K562 (cell line): ENCODE measurements around the gene NUP188. TPM values are rescaled to one million over a fixed set of nuclear protein-coding genes. Genes with fewer than 3 reads are reported as not detected.

Experiments
- ATF7 ChIP-seq: fragments of 450-650 bp; IDR thresholded peaks from 2 replicates; pipeline ENCODE4 v1.7.1; 2014; ENCODE audit warnings: mild to moderate bottlenecking, moderate library complexity
- EWSR1 ChIP-seq: fragments of 450-650 bp; IDR thresholded peaks from 2 replicates; pipeline ENCODE4 v1.6.1; 2018; ENCODE audit warnings: borderline replicate concordance, mild to moderate bottlenecking, low read depth, moderate library complexity; ENCODE audit not compliant: partially characterized antibody
- FOXP1 ChIP-seq: sonication (generic); formaldehyde crosslinking; IDR thresholded peaks from 2 replicates; pipeline ENCODE4 v1.8.0; 2022; ENCODE audit warnings: mild to moderate bottlenecking, missing genetic modification reagents
- KAT7 ChIP-seq: sonication (generic); formaldehyde crosslinking; IDR thresholded peaks from 2 replicates; pipeline ENCODE4 v1.8.0; 2022; ENCODE audit warnings: missing genetic modification reagents, mild to moderate bottlenecking, borderline replicate concordance
- MTF1 ChIP-seq: fragments of 250-450 bp; sonication (Bioruptor Pico); IDR thresholded peaks from 2 replicates; pipeline ENCODE4 v1.9.0; 2021; ENCODE audit warnings: moderate library complexity, mild to moderate bottlenecking, inconsistent platforms, borderline replicate concordance
- MYBL2 ChIP-seq, 2 experiments: fragments of 450-650 bp in 1 of 2; sonication (generic) in 1 of 2; formaldehyde crosslinking in 1 of 2; IDR thresholded peaks; 2 replicates each; pipeline versions ENCODE4 v1.6.1 to v1.8.1; 2017 to 2022; ENCODE audit warnings: borderline replicate concordance in 1 of 2, inconsistent platforms in 1 of 2, low read depth in 1 of 2, mild to moderate bottlenecking in 1 of 2, missing genetic modification reagents in 1 of 2, moderate library complexity in 1 of 2
- NCOA6 ChIP-seq: fragments of 450-650 bp; IDR thresholded peaks from 2 replicates; pipeline ENCODE4 v1.6.1; 2017; ENCODE audit warnings: mild to moderate bottlenecking
- NR2C2 ChIP-seq, 2 experiments: fragments of 200-800 bp in 1 of 2; sonication (Bioruptor generic) in 1 of 2; sonication (generic) in 1 of 2; formaldehyde crosslinking in 1 of 2; IDR thresholded peaks; 2 replicates each; pipeline versions ENCODE4 v1.6.1 to v1.8.0; 2016 to 2022; ENCODE audit warnings: mild to moderate bottlenecking in 1 of 2, missing compliant biosample characterization in 1 of 2, missing genetic modification characterization in 1 of 2, missing genetic modification reagents in 1 of 2
- PHB ChIP-seq: fragments of 250-450 bp; sonication (Bioruptor Pico); IDR thresholded peaks from 2 replicates; pipeline ENCODE4 v1.5.0; 2021
- POLR2A ChIP-seq: fragments of 450-650 bp; conservative IDR thresholded peaks from 2 replicates; pipeline ENCODE4 v1.6.1; 2016
- POLR2AphosphoS2 ChIP-seq: IDR thresholded peaks from 2 replicates; pipeline ENCODE4 v1.6.1; 2012; ENCODE audit warnings: low read length, improper control_type of control experiment
- POLR2AphosphoS5 ChIP-seq: IDR thresholded peaks from 2 replicates; pipeline ENCODE4 v1.6.1; 2011; ENCODE audit warnings: mild to moderate bottlenecking, low read depth, low read length, moderate library complexity; ENCODE audit not compliant: control insufficient read depth, insufficient read depth
- REST ChIP-seq, 2 experiments: fragments of 450-650 bp; formaldehyde crosslinking in 1 of 2; IDR thresholded peaks; 2 replicates each; pipeline versions ENCODE4 v1.4.0 to v1.6.1; 2014 to 2020; ENCODE audit warnings: mild to moderate bottlenecking in 2 of 2, borderline replicate concordance in 1 of 2, low read depth in 1 of 2
- SMAD3 ChIP-seq: fragments of 450-650 bp; formaldehyde crosslinking; conservative IDR thresholded peaks from 2 replicates; pipeline ENCODE4 v1.4.0; 2020; ENCODE audit warnings: mild to moderate bottlenecking
- TEAD4 ChIP-seq, 2 experiments: sonication (generic) in 1 of 2; formaldehyde crosslinking in 1 of 2; IDR thresholded peaks; 2 replicates each; pipeline versions ENCODE4 v1.6.1 to v1.8.0; 2012 to 2022; ENCODE audit warnings: borderline replicate concordance in 1 of 2, inconsistent platforms in 1 of 2, low read length in 1 of 2, mild to moderate bottlenecking in 1 of 2, missing genetic modification reagents in 1 of 2
- ZNF143 ChIP-seq: sonication (generic); formaldehyde crosslinking; IDR thresholded peaks from 2 replicates; pipeline ENCODE4 v1.9.0; 2022; ENCODE audit warnings: mild to moderate bottlenecking, missing genetic modification reagents
- ZNF57 ChIP-seq: fragments of 450-650 bp; formaldehyde crosslinking; IDR thresholded peaks from 2 replicates; pipeline ENCODE4 v1.4.0; 2020; ENCODE audit warnings: mild to moderate bottlenecking, moderate library complexity
- ZNF785 ChIP-seq: fragments of 250-450 bp; sonication (Bioruptor Pico); IDR thresholded peaks from 2 replicates; pipeline ENCODE4 v1.4.0; 2020; ENCODE audit warnings: mild to moderate bottlenecking
- ZNF79 ChIP-seq: fragments of 250-450 bp; sonication (Bioruptor Pico); IDR thresholded peaks from 2 replicates; pipeline ENCODE4 v1.4.0; 2020; ENCODE audit warnings: low read depth, mild to moderate bottlenecking, moderate library complexity
- polyA plus RNA-seq, 8 experiments: library from polyadenylated mRNA; depleted of rRNA in 4 of 8; stranded (reverse) in 5 of 8; unstranded in 3 of 8; fragments of >200 nt; fragmentation: Nextera tagmentation in 2 of 8; fragmentation: Illumina TruSeq in 1 of 8; extraction: Ambion mirVana in 2 of 8; extraction: Trizol in 1 of 8; gene quantifications; 2 replicates each; pipeline versions ENCODE4 v1.2.1 to v1.2.3, GENCODE V29; 2011 to 2014; ENCODE audit warnings: inconsistent platforms in 1 of 8, missing spikeins in 1 of 8
- total RNA-seq, 7 experiments: library from RNA; depleted of rRNA in 6 of 7; stranded (reverse); fragments of >200 nt in 6 of 7; fragmentation: Illumina TruSeq in 2 of 7; extraction: Trizol in 2 of 7; gene quantifications; 2 replicates each; pipeline versions ENCODE4 v1.2.1 to v1.2.3, GENCODE V29; 2011 to 2021; ENCODE audit warnings: low replicate concordance in 1 of 7

Gene NUP188
- total and polyA plus RNA-seq, 9 of the 15 experiments (the other 6 are each of a cell fraction or from before 2014, with no cell fraction given): 11.7 to 135 (median 70.6) TPM

GRCh38 chr9:129006328-129007034 is 59.0 kb downstream of the NUP188 start (continued):
- TF ChIP-seq REST (IDR thresholded peaks at IDR 0.05; ENCODE audit: borderline replicate concordance): peak; percentile 60; the same call in 1 of the 2 replicates
- TF ChIP-seq REST (CRISPR knock-in tag; IDR thresholded peaks at IDR 0.05; ENCODE audit: low read depth): no peak
- peak; percentile 93 for TF ChIP-seq POLR2AphosphoS2
- no peak for TF ChIP-seq MYBL2 (IDR thresholded peaks at IDR 0.05; ENCODE audit: low read depth)
- no peak for TF ChIP-seq MYBL2 (CRISPR knock-in tag; IDR thresholded peaks at IDR 0.05; ENCODE audit: borderline replicate concordance)
- TF ChIP-seq KAT7: no peak
- TF ChIP-seq EWSR1: no peak
- no peak for TF ChIP-seq ZNF57 (CRISPR knock-in tag)
- TF ChIP-seq ZNF785 (CRISPR knock-in tag): no peak
- peak; percentile 66 for TF ChIP-seq ATF7
- no peak for TF ChIP-seq PHB
- TF ChIP-seq FOXP1 (CRISPR knock-in tag): no peak
- TF ChIP-seq POLR2AphosphoS5: peak; percentile 66
- peak; percentile 76 for TF ChIP-seq POLR2A
- TF ChIP-seq NR2C2 (CRISPR knock-in tag; IDR thresholded peaks at IDR 0.05): no peak
- TF ChIP-seq NR2C2 (tag; IDR thresholded peaks at IDR 0.05): no peak
- TF ChIP-seq ZNF143: no peak
- TF ChIP-seq TEAD4 (IDR thresholded peaks at IDR 0.05; ENCODE audit: low read length): peak; percentile 70
- no peak for TF ChIP-seq TEAD4 (CRISPR knock-in tag; IDR thresholded peaks at IDR 0.05; ENCODE audit: borderline replicate concordance)
- no peak for TF ChIP-seq ZNF79 (CRISPR knock-in tag)
- TF ChIP-seq MTF1 (CRISPR knock-in tag): no peak
- no peak for TF ChIP-seq NCOA6
- TF ChIP-seq SMAD3 (CRISPR knock-in tag): no peak
